Right lobe of liver (tissue), 6 donors: ENCODE measurements around the gene TGFBR1. TPM values are rescaled to one million over a fixed set of nuclear protein-coding genes. Genes with fewer than 3 reads are reported as not detected.

ENCODE experiments used
- ATAC-seq, 4 donors: fragments of 200-7000 bp; cut with Tn5 transposase; one replicate each; pipeline ENCODE4 v1.9.1; 2020; ENCODE audit warnings: mild to moderate bottlenecking in 4 of 4, moderate library complexity in 4 of 4
- DNase-seq, 3 donors: peaks; one replicate each; pipeline ENCODE4 v3.0.0-alpha.2; 2020
- H3K27ac ChIP-seq, 3 donors: fragments of 200-600 bp; one replicate each; pipeline ENCODE4 v1.8.0; 2022
- H3K27me3 ChIP-seq, 2 donors: fragments of 200-600 bp; one replicate each; pipeline ENCODE4 v1.8.0; 2022
- H3K36me3 ChIP-seq, 4 donors: fragments of 200-600 bp; sonication (generic) in 1 of 4; one replicate each; pipeline versions ENCODE4 v1.5.1 to v1.8.0; 2017 to 2022; ENCODE audit warnings: control low read depth in 1 of 4
- H3K4me1 ChIP-seq, 4 donors: fragments of 200-600 bp; sonication (generic) in 1 of 4; one replicate each; pipeline versions ENCODE4 v1.5.1 to v1.8.0; 2017 to 2022; ENCODE audit warnings: control low read depth in 1 of 4
- H3K4me3 ChIP-seq, 3 donors: fragments of 200-600 bp; one replicate each; pipeline ENCODE4 v1.8.0; 2022
- H3K9me3 ChIP-seq, 4 donors: fragments of 200-600 bp; sonication (generic) in 1 of 4; one replicate each; pipeline versions ENCODE4 v1.5.1 to v1.8.0; 2017 to 2022; ENCODE audit warnings: control low read depth in 1 of 4
- CTCF ChIP-seq, 4 donors: fragments of 200-600 bp in 3 of 4; fragments of 450-650 bp in 1 of 4; IDR thresholded peaks; one replicate each; pipeline versions ENCODE4 v1.5.1 to v1.8.0; 2016 to 2022; ENCODE audit warnings: antibody characterized with exemption in 4 of 4, mild to moderate bottlenecking in 2 of 4
- POLR2A ChIP-seq: fragments of 450-650 bp; IDR thresholded peaks from one replicate; pipeline ENCODE4 v1.6.1; 2017; ENCODE audit warnings: antibody characterized with exemption, mild to moderate bottlenecking
- WGBS: methylation state at CpG from one replicate; pipeline ENCODE4 v1.1.6; 2018; ENCODE audit warnings: low coverage, low lambda C conversion rate; ENCODE audit not compliant: insufficient coverage; ENCODE audit errors: missing lambda C conversion rate; 5-methylcytosine and 5-hydroxymethylcytosine counted together
- intact Hi-C, 2 donors: fragments of 100-400 bp; cut with DNase I; formaldehyde crosslinking; loops; one replicate each; pipeline versions ENCODE4 v1.11.2 to v1.14.1; 2022
- total RNA-seq, 6 experiments: library from RNA; depleted of rRNA in 2 of 6; stranded (reverse); fragments of >200 nt in 2 of 6; fragmentation: NEBNext Ultra II Directional in 3 of 6; extraction: Animal tissue kit (Norgen Biotek cat#: 25700) in 3 of 6; gene quantifications; one replicate each; pipeline versions ENCODE4 v1.1.0 to v1.2.4, GENCODE V29; 2016 to 2023
- donor health status: DM: no; HTN: yes; CAD: no.
- donor health status: DM: no; HTN: no; CAD: no.
- donor health status: DM: no; HTN: no; CAD: no.
- donor health status: DM: no; HTN: yes; CAD: no.
- donor health status: DM: no; HTN: yes; CAD: no.

The TGFBR1 gene
- total RNA-seq, 6 experiments from 2014 or later, result 9.6 to 26.4 (median 13.4) TPM

DNA sequence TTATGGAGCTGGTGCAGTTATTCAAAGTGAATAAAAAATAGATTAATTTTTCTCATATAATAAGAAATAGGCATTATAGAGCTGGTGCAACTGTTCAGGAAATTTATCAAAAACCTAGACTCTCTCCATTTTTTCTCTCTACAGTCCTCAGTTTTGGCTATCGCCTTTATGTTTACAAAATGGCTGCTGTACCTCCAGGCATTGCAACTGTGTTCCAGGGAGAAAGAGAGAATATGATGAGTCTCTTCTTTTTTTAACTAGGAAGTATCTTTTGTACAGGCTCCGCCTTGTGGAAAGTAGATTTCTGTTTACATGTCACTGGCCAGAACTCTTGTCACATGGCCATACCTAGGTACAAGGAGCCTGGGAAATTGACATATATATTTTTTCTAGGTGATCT, 3.1 kb upstream of the TGFBR1 start:
- intact Hi-C loops, result no loop called here
- Histone ChIP-seq H3K9me3 (no peaks in the 10 kb centered on the region), H3K27ac (no peak overlapping the region), H3K36me3 (no peaks in the 10 kb centered on the region), H3K27me3 (no peaks in the 10 kb centered on the region), H3K4me3 (no peak overlapping the region), H3K4me1 (peaks cover 0 to 9% (median 0%) of the 10 kb centered on the region in 4 donors)
- ATAC-seq (no peak), DNase-seq (no peak)
- WGBS, result 89% methylated on average over 1 of the region's 2 CpGs
- TF ChIP-seq CTCF (IDR thresholded peaks at IDR 0.05), result no peak
- TF ChIP-seq POLR2A, result no peak

DNA sequence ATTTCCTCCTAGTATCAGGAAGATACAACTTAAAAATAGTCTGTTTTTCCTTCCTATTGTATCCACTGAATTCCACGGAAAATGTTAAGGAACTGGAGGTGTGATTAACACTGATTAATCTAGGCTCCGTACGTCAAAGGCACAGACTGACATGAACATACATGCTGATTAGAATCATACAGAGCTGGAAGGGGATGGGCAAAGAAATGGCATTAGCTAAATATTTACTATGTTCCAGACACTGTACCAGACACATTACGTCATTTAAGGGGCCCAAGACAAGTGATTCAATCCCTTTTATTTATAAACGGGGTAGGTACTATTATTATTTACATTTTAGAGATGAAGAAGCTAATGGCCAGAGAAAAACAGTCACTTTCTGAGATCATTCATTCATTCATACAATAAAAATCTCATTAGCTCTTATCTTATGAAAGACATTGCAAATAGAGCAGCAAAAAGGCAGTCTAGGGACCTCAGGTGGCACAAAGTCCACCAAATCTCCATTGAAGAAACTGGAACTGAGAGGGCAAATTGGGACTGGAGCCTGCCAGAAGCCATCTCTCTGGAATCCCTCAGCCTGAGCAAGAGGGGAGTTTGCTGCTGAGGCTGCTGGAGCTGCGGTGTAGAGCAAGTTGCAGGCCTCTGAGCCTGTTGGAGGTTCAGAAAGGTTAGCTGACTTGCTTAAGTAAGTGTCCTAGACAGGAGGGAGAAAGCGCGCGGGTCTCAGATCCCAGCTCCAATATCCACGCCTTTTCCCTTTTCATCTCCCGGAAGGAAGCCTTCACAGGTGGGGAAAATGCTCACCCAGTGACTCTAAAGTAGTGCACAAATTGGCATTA, 1.6 kb upstream of the TGFBR1 start:
- WGBS, result 78% methylated on average over 11 of the region's 11 CpGs

DNA sequence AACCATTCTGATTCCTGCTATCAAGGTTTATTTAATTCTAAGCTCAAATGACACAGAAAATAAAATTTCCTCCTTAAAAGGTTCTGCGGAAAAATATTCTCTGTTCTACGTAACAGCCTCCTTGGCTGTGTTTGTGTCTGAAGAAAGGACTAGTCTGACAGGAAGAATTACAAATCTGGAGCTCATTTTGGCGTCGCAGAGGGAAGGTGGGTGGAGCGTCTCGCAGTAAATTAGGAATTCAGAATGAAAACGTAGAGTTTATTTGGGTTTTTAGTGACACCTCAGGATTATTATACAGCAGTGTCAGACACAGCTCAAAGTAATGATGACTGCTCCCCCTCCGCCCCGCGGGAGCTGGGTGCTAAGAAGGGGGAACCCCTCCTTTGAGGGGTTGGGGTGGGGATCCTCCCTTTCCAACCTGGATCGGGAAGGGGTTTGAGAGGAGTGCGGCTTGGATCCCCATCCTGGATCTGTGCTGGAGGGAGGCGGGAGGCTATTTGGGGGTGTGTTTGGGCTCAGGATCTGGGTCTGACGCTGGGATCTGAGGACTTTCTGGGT, 933 bp upstream of the TGFBR1 start:
- WGBS, result 31% methylated on average over 12 of the region's 14 CpGs
- H3K4me1 ChIP-seq, result peaks cover 0 to 14% (median 0%) of the 10 kb centered on the region in 4 donors
- TF ChIP-seq POLR2A (no peak), CTCF (IDR thresholded peaks at IDR 0.05) (no peak)
- H3K36me3 ChIP-seq, result no peaks in the 10 kb centered on the region
- no peaks in the 10 kb centered on the region for H3K9me3 ChIP-seq
- peak overlapping the region in 2 of 3 donors; percentile 34 to 79 for H3K27ac ChIP-seq
- no peak for DNase-seq
- intact Hi-C loops, result no loop called here
- no peaks in the 10 kb centered on the region for H3K27me3 ChIP-seq
- no peak for ATAC-seq
- H3K4me3 ChIP-seq, result peak overlapping the region; percentile 43 to 87 (median 55)

More for the DNA sequence above, 1.6 kb upstream of the TGFBR1 start:
- TF ChIP-seq POLR2A (no peak), CTCF (IDR thresholded peaks at IDR 0.05) (no peak)
- Histone ChIP-seq H3K4me3 (no peak overlapping the region), H3K27me3 (no peaks in the 10 kb centered on the region), H3K4me1 (peaks cover 0 to 14% (median 0%) of the 10 kb centered on the region in 4 donors), H3K36me3 (no peaks in the 10 kb centered on the region), H3K9me3 (no peaks in the 10 kb centered on the region), H3K27ac (no peak overlapping the region)
- DNase-seq, result no peak
- ATAC-seq, result no peak
- intact Hi-C loops, result no loop called here

DNA sequence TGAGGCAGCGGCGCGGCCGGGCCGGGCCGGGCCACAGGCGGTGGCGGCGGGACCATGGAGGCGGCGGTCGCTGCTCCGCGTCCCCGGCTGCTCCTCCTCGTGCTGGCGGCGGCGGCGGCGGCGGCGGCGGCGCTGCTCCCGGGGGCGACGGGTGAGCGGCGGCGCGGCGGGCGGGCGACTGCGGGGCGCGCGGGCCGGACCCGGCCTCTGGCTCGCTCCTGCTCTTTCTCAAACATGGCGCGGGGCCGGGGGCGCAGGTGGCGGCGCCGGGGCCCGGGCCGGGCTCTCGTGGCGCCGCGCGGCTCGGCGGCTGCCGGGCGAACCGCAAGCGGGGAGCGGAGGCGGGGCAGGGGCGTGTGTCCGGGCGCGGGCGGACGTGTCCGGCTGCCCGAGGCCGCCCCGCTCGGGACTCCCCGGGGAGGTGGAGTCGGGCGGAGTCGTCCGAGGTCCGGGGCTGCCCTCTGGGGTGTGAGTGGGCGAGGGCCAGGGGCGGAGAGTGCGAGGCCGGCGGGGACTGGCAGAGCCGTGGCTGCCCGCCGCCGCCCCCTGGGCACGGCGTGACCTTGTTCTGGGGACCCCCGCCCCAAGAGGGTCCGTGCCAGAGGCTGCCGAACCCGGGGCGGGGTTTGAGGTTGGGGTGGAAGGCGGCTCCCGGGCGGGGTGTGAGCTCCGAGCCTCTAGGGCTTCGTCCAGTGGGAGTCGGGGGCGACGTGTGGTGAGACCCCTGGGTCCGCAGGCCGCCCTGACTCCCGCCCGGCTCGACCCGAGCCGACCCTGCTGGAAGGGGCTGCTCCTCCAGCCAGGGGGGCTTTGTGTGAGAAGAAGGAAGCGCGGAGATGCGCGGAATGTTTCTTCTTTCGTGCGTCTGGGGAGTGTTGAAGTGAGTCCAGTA, 485 bp downstream of the TGFBR1 start:
- intact Hi-C loops, result no loop called here
- WGBS, result 0% methylated on average over 4 of the region's 118 CpGs
- ATAC-seq (peak; percentile 82 to 89 (median 84)), DNase-seq (peak; percentile 91 to 94 (median 92))
- H3K4me1 ChIP-seq, result peaks cover 0 to 14% (median 0%) of the 10 kb centered on the region in 4 donors
- no peaks in the 10 kb centered on the region for H3K9me3 ChIP-seq
- TF ChIP-seq POLR2A (no peak), CTCF (IDR thresholded peaks at IDR 0.05) (peak in 1 of 4 donors; percentile 14)
- no peaks in the 10 kb centered on the region for H3K36me3 ChIP-seq
- no peaks in the 10 kb centered on the region for H3K27me3 ChIP-seq
- H3K4me3 ChIP-seq, result peak overlapping the region; percentile 77 to 87 (median 79)
- peak overlapping the region; percentile 57 to 86 (median 79) for H3K27ac ChIP-seq
